HepG2 (cell line): ENCODE results near the gene WLS. TPM values are rescaled to one million over a fixed set of nuclear protein-coding genes. Genes with fewer than 3 reads are reported as not detected.

ENCODE experiments used
- BHLHE40 ChIP-seq: IDR thresholded peaks from 2 replicates; pipeline ENCODE4 v1.6.1; 2011; ENCODE audit warnings: low read length, improper control_type of control experiment
- EEA1 ChIP-seq: sonication (generic); formaldehyde crosslinking; IDR thresholded peaks from 2 replicates; pipeline ENCODE4 v1.5.1; 2020; ENCODE audit warnings: mild to moderate bottlenecking, missing genetic modification reagents, borderline replicate concordance
- EP300 ChIP-seq, 3 experiments: sonication (generic) in 1 of 3; formaldehyde crosslinking in 1 of 3; IDR thresholded peaks; 2 replicates each; pipeline versions ENCODE4 v1.5.1 to v1.6.1; 2011 to 2020; ENCODE audit warnings: low read depth in 2 of 3, low read length in 2 of 3, borderline replicate concordance in 1 of 3, improper control_type of control experiment in 1 of 3, mild to moderate bottlenecking in 1 of 3, missing genetic modification reagents in 1 of 3, moderate library complexity in 1 of 3
- FOSL2 ChIP-seq: sonication (generic); formaldehyde crosslinking; IDR thresholded peaks from 2 replicates; pipeline ENCODE4 v1.4.0; 2020; ENCODE audit warnings: missing genetic modification reagents
- FOXA3 ChIP-seq: IDR thresholded peaks from 2 replicates; pipeline ENCODE4 v1.6.1; 2016; ENCODE audit warnings: missing genetic modification reagents, missing compliant biosample characterization
- FOXK1 ChIP-seq: sonication (generic); formaldehyde crosslinking; IDR thresholded peaks from 2 replicates; pipeline ENCODE4 v1.4.0; 2020; ENCODE audit warnings: low read depth, missing genetic modification reagents, borderline replicate concordance
- FOXP1 ChIP-seq, 2 experiments: fragments of 450-650 bp in 1 of 2; IDR thresholded peaks; 2 replicates each; pipeline ENCODE4 v1.6.1; 2017 to 2018; ENCODE audit warnings: antibody characterized with exemption in 1 of 2
- HHEX ChIP-seq: IDR thresholded peaks from 2 replicates; pipeline ENCODE4 v1.6.1; 2016; ENCODE audit warnings: control low read depth
- HMG20A ChIP-seq: IDR thresholded peaks from 2 replicates; pipeline ENCODE4 v1.6.1; 2016; ENCODE audit warnings: borderline replicate concordance
- HNRNPL ChIP-seq: fragments of 200-400 bp; formaldehyde crosslinking; IDR thresholded peaks from 2 replicates; pipeline ENCODE4 v1.6.1; 2017; ENCODE audit warnings: mild to moderate bottlenecking, low read depth, low read length
- KMT2A ChIP-seq: sonication (generic); formaldehyde crosslinking; IDR thresholded peaks from 2 replicates; pipeline ENCODE4 v1.4.0; 2020; ENCODE audit warnings: missing genetic modification reagents
- MEF2D ChIP-seq: sonication (generic); formaldehyde crosslinking; IDR thresholded peaks from 2 replicates; pipeline ENCODE4 v1.5.1; 2020; ENCODE audit warnings: mild to moderate bottlenecking, missing genetic modification reagents
- PAX8 ChIP-seq: sonication (generic); formaldehyde crosslinking; IDR thresholded peaks from 2 replicates; pipeline ENCODE4 v1.8.0; 2022; ENCODE audit warnings: mild to moderate bottlenecking, missing genetic modification reagents, borderline replicate concordance
- PITX1 ChIP-seq: sonication (generic); formaldehyde crosslinking; IDR thresholded peaks from 2 replicates; pipeline ENCODE4 v1.5.1; 2020; ENCODE audit warnings: mild to moderate bottlenecking, missing genetic modification reagents
- RARA ChIP-seq: IDR thresholded peaks from 2 replicates; pipeline ENCODE4 v1.6.1; 2016; ENCODE audit warnings: missing genetic modification reagents, missing compliant biosample characterization
- RFXANK ChIP-seq: IDR thresholded peaks from 2 replicates; pipeline ENCODE4 v1.6.1; 2016
- SOX13 ChIP-seq, 3 experiments: fragments of 450-650 bp in 1 of 3; sonication (generic) in 1 of 3; formaldehyde crosslinking in 1 of 3; IDR thresholded peaks in 2 of 3; conservative IDR thresholded peaks in 1 of 3; 2 replicates each; pipeline versions ENCODE4 v1.5.0 to v1.6.1; 2016 to 2020; ENCODE audit warnings: antibody characterized with exemption in 1 of 3, mild to moderate bottlenecking in 1 of 3, missing compliant biosample characterization in 1 of 3, missing genetic modification reagents in 1 of 3, moderate library complexity in 1 of 3
- SOX5 ChIP-seq: IDR thresholded peaks from 2 replicates; pipeline ENCODE4 v1.6.1; 2016; ENCODE audit warnings: borderline replicate concordance
- TBL1XR1 ChIP-seq: fragments of 150-350 bp; IDR thresholded peaks from 2 replicates; pipeline ENCODE4 v1.6.1; 2014; ENCODE audit warnings: borderline replicate concordance, low read length; ENCODE audit not compliant: partially characterized antibody
- ZFP82 ChIP-seq: sonication (generic); formaldehyde crosslinking; IDR thresholded peaks from 2 replicates; pipeline ENCODE4 v1.5.1; 2020; ENCODE audit warnings: mild to moderate bottlenecking, missing genetic modification reagents, borderline replicate concordance
- ZNF644 ChIP-seq: IDR thresholded peaks from 2 replicates; pipeline ENCODE4 v1.6.1; 2016; ENCODE audit warnings: low read depth
- ZSCAN30 ChIP-seq: sonication (generic); formaldehyde crosslinking; IDR thresholded peaks from 2 replicates; pipeline ENCODE4 v1.5.0; 2020; ENCODE audit warnings: mild to moderate bottlenecking, missing genetic modification reagents
- polyA plus RNA-seq, 8 experiments: library from polyadenylated mRNA; depleted of rRNA in 3 of 8; stranded (reverse) in 7 of 8; unstranded in 1 of 8; fragments of >200 nt; fragmentation: Illumina TruSeq in 4 of 8; extraction: Trizol in 4 of 8; gene quantifications; 2 replicates each; pipeline versions ENCODE4 v1.2.1 to v1.2.3, GENCODE V29; 2011 to 2016; ENCODE audit warnings: low read depth in 4 of 8, missing spikeins in 1 of 8, mixed read lengths in 1 of 8; ENCODE audit not compliant: insufficient read depth in 1 of 8
- total RNA-seq, 5 experiments: library from RNA; depleted of rRNA; stranded (reverse); fragments of >200 nt; fragmentation: Illumina TruSeq; extraction: Trizol; gene quantifications; 2 replicates each; pipeline ENCODE4 v1.2.3, GENCODE V29; 2016; ENCODE audit warnings: low read depth in 1 of 5
- TF ChIP-seq, protein P1 (sequence below): IDR thresholded peaks from 2 replicates; pipeline ENCODE4 v1.4.0; 2020; ENCODE audit warnings: mild to moderate bottlenecking, missing genetic modification reagents
- TF ChIP-seq, protein P2 (sequence below): sonication (generic); formaldehyde crosslinking; IDR thresholded peaks from 2 replicates; pipeline ENCODE4 v1.4.0; 2020; ENCODE audit warnings: missing genetic modification reagents

WLS gene
- total and polyA plus RNA-seq, 2 of the 13 experiments (the other 11 are each of a cell fraction or from before 2014, with no cell fraction given), result not detected

DNA sequence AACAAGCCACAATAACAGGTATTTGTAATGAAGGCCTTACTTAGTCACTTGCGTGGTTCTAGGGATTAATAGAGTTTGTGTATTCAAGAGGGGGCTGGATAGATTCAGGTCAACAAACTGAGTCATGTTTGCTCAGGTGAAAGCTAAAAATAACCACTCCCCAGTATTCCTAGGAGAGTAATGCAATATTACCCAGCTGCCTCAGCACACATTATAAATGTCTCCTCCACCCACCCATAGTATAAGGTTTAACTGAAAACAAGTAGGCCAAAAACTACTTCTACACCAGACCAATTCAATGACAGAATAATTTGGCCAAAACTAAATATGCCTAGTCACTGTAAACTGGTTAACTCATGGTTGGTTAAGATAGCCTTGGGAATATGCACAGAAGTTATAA is 34.4 kb downstream of the WLS start (continued):
- TF ChIP-seq PAX8 (CRISPR knock-in tag), result no peak
- TF ChIP-seq MEF2D (CRISPR knock-in tag), result peak; percentile 98
- no peak for TF ChIP-seq EEA1 (CRISPR knock-in tag)
- no peak for TF ChIP-seq HNRNPL
- no peak for TF ChIP-seq ZFP82 (CRISPR knock-in tag)
- no peak for TF ChIP-seq KMT2A
- TF ChIP-seq FOXK1 (CRISPR knock-in tag), result 0 out of 2 replicates have a peak, but pooled peaks have one; percentile 15
- TF ChIP-seq HMG20A (CRISPR knock-in tag), result peak; percentile 56; the same call in 1 of the 2 replicates
- peak; percentile 25; the same call in 1 of the 2 replicates for TF ChIP-seq SOX5 (CRISPR knock-in tag)
- no peak for TF ChIP-seq RFXANK
- TF ChIP-seq, protein P1, sequence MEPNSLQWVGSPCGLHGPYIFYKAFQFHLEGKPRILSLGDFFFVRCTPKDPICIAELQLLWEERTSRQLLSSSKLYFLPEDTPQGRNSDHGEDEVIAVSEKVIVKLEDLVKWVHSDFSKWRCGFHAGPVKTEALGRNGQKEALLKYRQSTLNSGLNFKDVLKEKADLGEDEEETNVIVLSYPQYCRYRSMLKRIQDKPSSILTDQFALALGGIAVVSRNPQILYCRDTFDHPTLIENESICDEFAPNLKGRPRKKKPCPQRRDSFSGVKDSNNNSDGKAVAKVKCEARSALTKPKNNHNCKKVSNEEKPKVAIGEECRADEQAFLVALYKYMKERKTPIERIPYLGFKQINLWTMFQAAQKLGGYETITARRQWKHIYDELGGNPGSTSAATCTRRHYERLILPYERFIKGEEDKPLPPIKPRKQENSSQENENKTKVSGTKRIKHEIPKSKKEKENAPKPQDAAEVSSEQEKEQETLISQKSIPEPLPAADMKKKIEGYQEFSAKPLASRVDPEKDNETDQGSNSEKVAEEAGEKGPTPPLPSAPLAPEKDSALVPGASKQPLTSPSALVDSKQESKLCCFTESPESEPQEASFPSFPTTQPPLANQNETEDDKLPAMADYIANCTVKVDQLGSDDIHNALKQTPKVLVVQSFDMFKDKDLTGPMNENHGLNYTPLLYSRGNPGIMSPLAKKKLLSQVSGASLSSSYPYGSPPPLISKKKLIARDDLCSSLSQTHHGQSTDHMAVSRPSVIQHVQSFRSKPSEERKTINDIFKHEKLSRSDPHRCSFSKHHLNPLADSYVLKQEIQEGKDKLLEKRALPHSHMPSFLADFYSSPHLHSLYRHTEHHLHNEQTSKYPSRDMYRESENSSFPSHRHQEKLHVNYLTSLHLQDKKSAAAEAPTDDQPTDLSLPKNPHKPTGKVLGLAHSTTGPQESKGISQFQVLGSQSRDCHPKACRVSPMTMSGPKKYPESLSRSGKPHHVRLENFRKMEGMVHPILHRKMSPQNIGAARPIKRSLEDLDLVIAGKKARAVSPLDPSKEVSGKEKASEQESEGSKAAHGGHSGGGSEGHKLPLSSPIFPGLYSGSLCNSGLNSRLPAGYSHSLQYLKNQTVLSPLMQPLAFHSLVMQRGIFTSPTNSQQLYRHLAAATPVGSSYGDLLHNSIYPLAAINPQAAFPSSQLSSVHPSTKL (CRISPR knock-in tag), result peak; percentile 79
- peak; percentile 33; the same call in 1 of the 2 replicates for TF ChIP-seq FOXP1 (IDR thresholded peaks at IDR 0.05)
- TF ChIP-seq FOXP1 (CRISPR knock-in tag; IDR thresholded peaks at IDR 0.05), result peak; percentile 63
- no peak for TF ChIP-seq HHEX (CRISPR knock-in tag)
- peak; percentile 22; the same call in 1 of the 2 replicates for TF ChIP-seq BHLHE40
- TF ChIP-seq TBL1XR1, result peak; percentile 20
- peak; percentile 66 for TF ChIP-seq FOXA3 (CRISPR knock-in tag)
- peak; percentile 26; the same call in 1 of the 2 replicates for TF ChIP-seq PITX1 (CRISPR knock-in tag)
- peak; percentile 45; the same call in 1 of the 2 replicates for TF ChIP-seq RARA (CRISPR knock-in tag)
- no peak for TF ChIP-seq ZSCAN30 (CRISPR knock-in tag)
- TF ChIP-seq, protein P2, sequence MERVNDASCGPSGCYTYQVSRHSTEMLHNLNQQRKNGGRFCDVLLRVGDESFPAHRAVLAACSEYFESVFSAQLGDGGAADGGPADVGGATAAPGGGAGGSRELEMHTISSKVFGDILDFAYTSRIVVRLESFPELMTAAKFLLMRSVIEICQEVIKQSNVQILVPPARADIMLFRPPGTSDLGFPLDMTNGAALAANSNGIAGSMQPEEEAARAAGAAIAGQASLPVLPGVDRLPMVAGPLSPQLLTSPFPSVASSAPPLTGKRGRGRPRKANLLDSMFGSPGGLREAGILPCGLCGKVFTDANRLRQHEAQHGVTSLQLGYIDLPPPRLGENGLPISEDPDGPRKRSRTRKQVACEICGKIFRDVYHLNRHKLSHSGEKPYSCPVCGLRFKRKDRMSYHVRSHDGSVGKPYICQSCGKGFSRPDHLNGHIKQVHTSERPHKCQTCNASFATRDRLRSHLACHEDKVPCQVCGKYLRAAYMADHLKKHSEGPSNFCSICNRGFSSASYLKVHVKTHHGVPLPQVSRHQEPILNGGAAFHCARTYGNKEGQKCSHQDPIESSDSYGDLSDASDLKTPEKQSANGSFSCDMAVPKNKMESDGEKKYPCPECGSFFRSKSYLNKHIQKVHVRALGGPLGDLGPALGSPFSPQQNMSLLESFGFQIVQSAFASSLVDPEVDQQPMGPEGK, result 0 out of 2 replicates have a peak, but pooled peaks have one; percentile 15
- no peak for TF ChIP-seq ZNF644
- TF ChIP-seq EP300 (IDR thresholded peaks at IDR 0.05; ENCODE audit: low read depth in 2 of 2, low read length in 2 of 2), result peak in 1 of 2 experiments; percentile 18; a peak in 1 of 4 replicates
- no peak for TF ChIP-seq EP300 (CRISPR knock-in tag; IDR thresholded peaks at IDR 0.05; ENCODE audit: borderline replicate concordance)
- TF ChIP-seq SOX13 (IDR thresholded peaks at IDR 0.05), result no peak
- peak in 1 of 2 experiments; percentile 35; a peak in 1 of 4 replicates for TF ChIP-seq SOX13 (CRISPR knock-in tag; conservative IDR thresholded peaks at IDR 0.05 in 1 of 2, IDR thresholded peaks at IDR 0.05 in 1 of 2)
- peak; percentile 84 for TF ChIP-seq FOSL2 (CRISPR knock-in tag)
